Ascending aorta (tissue), 2 donors: Measurements from ENCODE around the gene BAIAP3. TPM values are rescaled to one million over a fixed set of nuclear protein-coding genes. Genes with fewer than 3 reads are reported as not detected.

Experiments used
- DNase-seq, 2 donors: peaks; one replicate each; pipeline ENCODE4 v3.0.0-alpha.2; 2019; ENCODE audit warnings: low spot score in 2 of 2
- H3K27ac ChIP-seq, 2 donors: fragments of 200-600 bp; sonication (generic); one replicate each; pipeline ENCODE4 v1.5.1; 2016 to 2017; ENCODE audit warnings: mild to moderate bottlenecking in 1 of 2
- H3K27me3 ChIP-seq: fragments of 200-600 bp; sonication (generic); one replicate; pipeline ENCODE4 v1.5.1; 2017
- H3K36me3 ChIP-seq, 2 donors: fragments of 200-600 bp; sonication (generic); one replicate each; pipeline ENCODE4 v1.5.1; 2016
- H3K4me1 ChIP-seq, 2 donors: fragments of 200-600 bp; sonication (generic); one replicate each; pipeline ENCODE4 v1.5.1; 2016 to 2017; ENCODE audit warnings: mild to moderate bottlenecking in 1 of 2
- H3K4me3 ChIP-seq, 2 donors: fragments of 200-600 bp; sonication (generic); one replicate each; pipeline ENCODE4 v1.5.1; 2016 to 2017; ENCODE audit warnings: mild to moderate bottlenecking in 1 of 2
- H3K9me3 ChIP-seq, 2 donors: fragments of 200-600 bp; sonication (generic); one replicate each; pipeline ENCODE4 v1.5.1; 2016
- intact Hi-C: fragments of 100-400 bp; cut with DNase I; formaldehyde crosslinking; loops from one replicate; pipeline ENCODE4 v1.15.1; 2023
- total RNA-seq: library from RNA; depleted of rRNA; stranded (reverse); fragments of >200 nt; gene quantifications from one replicate; pipeline ENCODE4 v1.1.0, GENCODE V29; 2016
- TF ChIP-seq, protein P1 (sequence below), 3 experiments: fragments of 200-600 bp in 2 of 3; fragments of 450-650 bp in 1 of 3; sonication (generic) in 2 of 3; IDR thresholded peaks; one replicate each; pipeline ENCODE4 v1.5.1; 2016 to 2019; ENCODE audit warnings: antibody characterized with exemption in 3 of 3, mild to moderate bottlenecking in 1 of 3, moderate library complexity in 1 of 3

BAIAP3 gene
- total RNA-seq, 1 donor from 2014 or later: 0.64 TPM

- Histone ChIP-seq H3K27ac (no peak overlapping the region), H3K9me3 (no peaks in the 10 kb centered on the region), H3K4me3 (no peak overlapping the region), H3K27me3 (no peaks in the 10 kb centered on the region), H3K4me1 (peaks cover 21 to 25% of the 10 kb centered on the region in 2 donors), H3K36me3 (peaks cover 61 to 66% of the 10 kb centered on the region in 2 donors)
- intact Hi-C loops: loop anchor here (5.0 kb wide), 2 partner anchors 93 to 1218 kb away; partner anchors contain the start of gene CEMP1
- DNase-seq: no peak
- TF ChIP-seq, protein P1, sequence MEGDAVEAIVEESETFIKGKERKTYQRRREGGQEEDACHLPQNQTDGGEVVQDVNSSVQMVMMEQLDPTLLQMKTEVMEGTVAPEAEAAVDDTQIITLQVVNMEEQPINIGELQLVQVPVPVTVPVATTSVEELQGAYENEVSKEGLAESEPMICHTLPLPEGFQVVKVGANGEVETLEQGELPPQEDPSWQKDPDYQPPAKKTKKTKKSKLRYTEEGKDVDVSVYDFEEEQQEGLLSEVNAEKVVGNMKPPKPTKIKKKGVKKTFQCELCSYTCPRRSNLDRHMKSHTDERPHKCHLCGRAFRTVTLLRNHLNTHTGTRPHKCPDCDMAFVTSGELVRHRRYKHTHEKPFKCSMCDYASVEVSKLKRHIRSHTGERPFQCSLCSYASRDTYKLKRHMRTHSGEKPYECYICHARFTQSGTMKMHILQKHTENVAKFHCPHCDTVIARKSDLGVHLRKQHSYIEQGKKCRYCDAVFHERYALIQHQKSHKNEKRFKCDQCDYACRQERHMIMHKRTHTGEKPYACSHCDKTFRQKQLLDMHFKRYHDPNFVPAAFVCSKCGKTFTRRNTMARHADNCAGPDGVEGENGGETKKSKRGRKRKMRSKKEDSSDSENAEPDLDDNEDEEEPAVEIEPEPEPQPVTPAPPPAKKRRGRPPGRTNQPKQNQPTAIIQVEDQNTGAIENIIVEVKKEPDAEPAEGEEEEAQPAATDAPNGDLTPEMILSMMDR (IDR thresholded peaks at IDR 0.05): no peak
Measured at GRCh38 chr16:1314399-1315068, 18.9 kb upstream of the BAIAP3 start.

- DNase-seq: no peak
- Histone ChIP-seq H3K36me3 (peaks cover 69 to 75% of the 10 kb centered on the region in 2 donors), H3K27me3 (no peaks in the 10 kb centered on the region), H3K27ac (no peak overlapping the region), H3K4me3 (no peak overlapping the region), H3K4me1 (peaks cover 20 to 25% of the 10 kb centered on the region in 2 donors), H3K9me3 (no peaks in the 10 kb centered on the region)
- intact Hi-C loops: no loop called here
- TF ChIP-seq, protein P1 (IDR thresholded peaks at IDR 0.05): no peak
Measured at GRCh38 chr16:1315081-1316032, 18.1 kb upstream of the BAIAP3 start.

DNA sequence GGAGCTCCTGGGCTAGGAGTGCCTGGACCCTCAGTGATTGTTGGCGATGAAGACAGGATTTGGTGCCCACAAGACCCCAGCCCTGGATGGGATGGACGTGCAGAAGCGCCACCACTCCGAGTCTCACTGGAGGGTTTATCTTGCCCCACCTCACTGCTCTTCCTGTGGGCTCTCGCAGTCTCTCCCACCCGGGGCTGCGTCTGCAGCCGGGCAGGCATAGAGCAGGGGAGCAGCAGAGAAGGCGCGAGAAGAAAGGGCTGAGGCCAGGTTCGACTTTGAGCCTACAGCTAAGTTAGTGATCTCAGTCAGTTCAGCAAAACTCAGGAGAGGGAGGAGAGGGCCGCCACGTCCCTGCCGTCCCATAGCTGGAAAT is 17.4 kb upstream of the BAIAP3 start:
- DNase-seq: no peak
- Histone ChIP-seq H3K27ac (no peak overlapping the region), H3K27me3 (no peaks in the 10 kb centered on the region), H3K4me1 (peaks cover 14 to 19% of the 10 kb centered on the region in 2 donors), H3K9me3 (no peaks in the 10 kb centered on the region), H3K36me3 (peaks cover 76 to 81% of the 10 kb centered on the region in 2 donors), H3K4me3 (no peak overlapping the region)
- intact Hi-C loops: no loop called here
- TF ChIP-seq, protein P1 (IDR thresholded peaks at IDR 0.05): no peak

GRCh38 chr16:1317479-1318267 is 15.8 kb upstream of the BAIAP3 start:
- no peak overlapping the region for H3K27ac ChIP-seq
- H3K9me3 ChIP-seq: no peaks in the 10 kb centered on the region
- peaks cover 2% of the 10 kb centered on the region in 2 donors for H3K4me1 ChIP-seq
- H3K27me3 ChIP-seq: no peaks in the 10 kb centered on the region
- no peak overlapping the region for H3K4me3 ChIP-seq
- TF ChIP-seq, protein P1 (IDR thresholded peaks at IDR 0.05): no peak
- intact Hi-C loops: no loop called here
- no peak for DNase-seq
- peaks cover 88 to 92% of the 10 kb centered on the region in 2 donors for H3K36me3 ChIP-seq

- Histone ChIP-seq H3K4me1 (peaks cover 0 to 2% of the 10 kb centered on the region in 2 donors), H3K27me3 (no peaks in the 10 kb centered on the region), H3K27ac (no peak overlapping the region), H3K4me3 (no peak overlapping the region), H3K9me3 (no peaks in the 10 kb centered on the region), H3K36me3 (peaks cover 85 to 92% of the 10 kb centered on the region in 2 donors)
- TF ChIP-seq, protein P1 (IDR thresholded peaks at IDR 0.05): no peak
- intact Hi-C loops: no loop called here
- DNase-seq: no peak
Measured at GRCh38 chr16:1318268-1318545, 15.2 kb upstream of the BAIAP3 start.
